Natural killer cell treated with Interleukin-12 subunit alpha and Interleukin-12 subunit beta and Interleukin-15 and Interleukin-18, amount 100 ng/mL, for 72 hours (primary cell): Measurements from ENCODE around the gene NBEA. TPM values are rescaled to one million over a fixed set of nuclear protein-coding genes. Genes with fewer than 3 reads are reported as not detected.

Source experiments
- ATAC-seq, 2 donors: fragments of 150-1000 bp; cut with Tn5 transposase in 1 of 2; sonication (Bioruptor Pico), chemical (Tn5 transposase) in 1 of 2; 2 replicates each; pipeline ENCODE4 v1.10.0; 2021
- DNase-seq: peaks from one replicate; pipeline ENCODE4 v3.0.0; 2022; ENCODE audit warnings: low spot score
- H3K27ac Mint-ChIP-seq, 2 donors: 1 replicate in 1 of 2; 2 replicates in 1 of 2; pipeline ENCODE4 v1.8.0; 2022; ENCODE audit warnings: mixed read lengths in 2 of 2, mild to moderate bottlenecking in 1 of 2, moderate library complexity in 1 of 2
- H3K27me3 Mint-ChIP-seq, 2 donors: 1 replicate in 1 of 2; 2 replicates in 1 of 2; pipeline ENCODE4 v1.8.0; 2022; ENCODE audit warnings: mixed read lengths in 2 of 2
- H3K36me3 Mint-ChIP-seq: one replicate; pipeline ENCODE4 v1.8.0; 2022; ENCODE audit warnings: mixed read lengths
- H3K4me1 Mint-ChIP-seq, 2 donors: 1 replicate in 1 of 2; 2 replicates in 1 of 2; pipeline ENCODE4 v1.8.0; 2022; ENCODE audit warnings: low read depth in 2 of 2, mixed read lengths in 2 of 2, mild to moderate bottlenecking in 1 of 2
- H3K4me3 Mint-ChIP-seq: one replicate; pipeline ENCODE4 v1.8.0; 2022; ENCODE audit warnings: mixed read lengths
- H3K9me3 Mint-ChIP-seq: 2 replicates; pipeline ENCODE4 v1.8.0; 2022; ENCODE audit warnings: mixed read lengths
- total RNA-seq, 2 donors: library from RNA; stranded (reverse); gene quantifications; one replicate each; pipeline ENCODE4 v1.2.3, GENCODE V29; 2022

Gene NBEA
- total RNA-seq, 2 donors from 2014 or later, result 0.08 to 0.12 TPM

GRCh38 chr13:35598233-35598632, 656.2 kb downstream of the NBEA start:
- Mint-ChIP-seq H3K36me3 (no peaks in the 10 kb centered on the region), H3K27ac (no peak overlapping the region), H3K4me3 (no peak overlapping the region), H3K27me3 (no peaks in the 10 kb centered on the region), H3K4me1 (peaks cover 0 to 8% of the 10 kb centered on the region in 2 donors), H3K9me3 (no peaks in the 10 kb centered on the region)
- ATAC-seq (no peak), DNase-seq (no peak)

- Mint-ChIP-seq H3K4me1 (peaks cover 0 to 8% of the 10 kb centered on the region in 2 donors), H3K4me3 (no peak overlapping the region), H3K36me3 (no peaks in the 10 kb centered on the region), H3K9me3 (no peaks in the 10 kb centered on the region), H3K27ac (peak overlapping the region in 1 of 2 donors; percentile 52), H3K27me3 (no peaks in the 10 kb centered on the region)
- no peak for DNase-seq
- ATAC-seq, result no peak
Measured at GRCh38 chr13:35598790-35599369, 656.8 kb downstream of the NBEA start.

- Mint-ChIP-seq H3K4me1 (peaks cover 0 to 8% of the 10 kb centered on the region in 2 donors), H3K27me3 (no peaks in the 10 kb centered on the region), H3K27ac (peak overlapping the region in 1 of 2 donors; percentile 52), H3K36me3 (no peaks in the 10 kb centered on the region), H3K4me3 (no peak overlapping the region), H3K9me3 (no peaks in the 10 kb centered on the region)
- ATAC-seq (no peak), DNase-seq (no peak)
Measured at GRCh38 chr13:35599384-35599783, 657.3 kb downstream of the NBEA start.

DNA sequence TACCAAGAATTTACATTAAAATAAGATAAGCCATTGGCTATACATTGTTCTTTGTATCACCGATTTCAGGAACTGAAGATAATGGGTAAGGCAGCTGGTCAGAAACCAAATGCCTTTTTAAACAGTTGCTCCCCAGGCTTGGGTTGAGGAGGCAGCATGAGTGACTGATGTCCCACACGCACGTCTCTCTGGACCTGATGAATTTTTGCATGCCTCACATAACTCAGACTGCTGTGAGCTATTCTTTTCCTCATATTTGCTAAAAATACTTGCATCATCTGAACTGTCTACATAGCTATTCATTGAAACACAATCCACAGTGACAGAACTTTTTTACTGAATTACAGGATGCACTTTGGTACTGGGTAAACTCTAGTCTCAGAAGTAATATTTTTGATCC, 658.1 kb downstream of the NBEA start:
- H3K4me1 Mint-ChIP-seq, result peaks cover 0 to 8% of the 10 kb centered on the region in 2 donors
- no peaks in the 10 kb centered on the region for H3K36me3 Mint-ChIP-seq
- H3K27ac Mint-ChIP-seq, result no peak overlapping the region
- no peaks in the 10 kb centered on the region for H3K9me3 Mint-ChIP-seq
- DNase-seq, result no peak
- H3K27me3 Mint-ChIP-seq, result no peaks in the 10 kb centered on the region
- no peak for ATAC-seq
- no peak overlapping the region for H3K4me3 Mint-ChIP-seq

GRCh38 chr13:35603593-35604285, 661.7 kb downstream of the NBEA start:
- no peak for DNase-seq
- Mint-ChIP-seq H3K27me3 (no peaks in the 10 kb centered on the region), H3K9me3 (no peaks in the 10 kb centered on the region)

GRCh38 chr13:35614666-35615065, 672.6 kb downstream of the NBEA start:
- no peaks in the 10 kb centered on the region for H3K27me3 Mint-ChIP-seq
- no peaks in the 10 kb centered on the region for H3K36me3 Mint-ChIP-seq
- peaks cover 0 to 12% of the 10 kb centered on the region in 2 donors for H3K4me1 Mint-ChIP-seq
- H3K9me3 Mint-ChIP-seq, result no peaks in the 10 kb centered on the region
- H3K4me3 Mint-ChIP-seq, result no peak overlapping the region
- ATAC-seq, result no peak
- DNase-seq, result no peak
- H3K27ac Mint-ChIP-seq, result no peak overlapping the region

More at GRCh38 chr13:35603593-35604285, 661.7 kb downstream of the NBEA start:
- Mint-ChIP-seq H3K36me3 (no peaks in the 10 kb centered on the region), H3K27ac (no peak overlapping the region), H3K4me1 (peaks cover 0 to 7% of the 10 kb centered on the region in 2 donors), H3K4me3 (no peak overlapping the region)
- no peak for ATAC-seq

- Mint-ChIP-seq H3K9me3 (peaks cover 9% of the 10 kb centered on the region), H3K4me1 (peaks cover 23 to 37% of the 10 kb centered on the region in 2 donors), H3K27me3 (no peaks in the 10 kb centered on the region), H3K4me3 (no peak overlapping the region), H3K36me3 (no peaks in the 10 kb centered on the region), H3K27ac (peak overlapping the region in 1 of 2 donors; percentile 24)
- ATAC-seq (no peak), DNase-seq (no peak)
Measured at GRCh38 chr13:35617420-35617819, 675.4 kb downstream of the NBEA start.

GRCh38 chr13:35618565-35619083, 676.6 kb downstream of the NBEA start:
- H3K9me3 Mint-ChIP-seq, result peaks cover 9% of the 10 kb centered on the region
- ATAC-seq (no peak), DNase-seq (no peak)
- no peaks in the 10 kb centered on the region for H3K36me3 Mint-ChIP-seq
- H3K4me3 Mint-ChIP-seq, result no peak overlapping the region
- H3K4me1 Mint-ChIP-seq, result peaks cover 23 to 37% of the 10 kb centered on the region in 2 donors
- H3K27me3 Mint-ChIP-seq, result no peaks in the 10 kb centered on the region
- no peak overlapping the region for H3K27ac Mint-ChIP-seq

GRCh38 chr13:35621989-35622388, 679.9 kb downstream of the NBEA start:
- no peaks in the 10 kb centered on the region for H3K36me3 Mint-ChIP-seq
- no peak for DNase-seq
- peak overlapping the region; percentile 62 for H3K4me3 Mint-ChIP-seq
- peaks cover 23 to 32% of the 10 kb centered on the region in 2 donors for H3K4me1 Mint-ChIP-seq
- H3K27ac Mint-ChIP-seq, result peak overlapping the region; percentile 86 to 93
- H3K27me3 Mint-ChIP-seq, result no peaks in the 10 kb centered on the region
- H3K9me3 Mint-ChIP-seq, result peaks cover 9% of the 10 kb centered on the region
- peak; percentile 73 to 95 for ATAC-seq

GRCh38 chr13:35629026-35629425, 687.0 kb downstream of the NBEA start:
- ATAC-seq, result no peak
- no peak overlapping the region for H3K27ac Mint-ChIP-seq
- DNase-seq, result no peak
- H3K4me1 Mint-ChIP-seq, result peaks cover 0 to 2% of the 10 kb centered on the region in 2 donors
- H3K36me3 Mint-ChIP-seq, result no peaks in the 10 kb centered on the region
- no peak overlapping the region for H3K4me3 Mint-ChIP-seq
- H3K27me3 Mint-ChIP-seq, result no peaks in the 10 kb centered on the region
- no peaks in the 10 kb centered on the region for H3K9me3 Mint-ChIP-seq

- peak in 1 of 2 donors; percentile 63 for ATAC-seq
- Mint-ChIP-seq H3K36me3 (no peaks in the 10 kb centered on the region), H3K9me3 (no peaks in the 10 kb centered on the region), H3K27ac (no peak overlapping the region), H3K4me1 (peaks cover 0 to 2% of the 10 kb centered on the region in 2 donors), H3K27me3 (no peaks in the 10 kb centered on the region), H3K4me3 (no peak overlapping the region)
- DNase-seq, result no peak
Measured at GRCh38 chr13:35630551-35631275, 688.6 kb downstream of the NBEA start.

DNA sequence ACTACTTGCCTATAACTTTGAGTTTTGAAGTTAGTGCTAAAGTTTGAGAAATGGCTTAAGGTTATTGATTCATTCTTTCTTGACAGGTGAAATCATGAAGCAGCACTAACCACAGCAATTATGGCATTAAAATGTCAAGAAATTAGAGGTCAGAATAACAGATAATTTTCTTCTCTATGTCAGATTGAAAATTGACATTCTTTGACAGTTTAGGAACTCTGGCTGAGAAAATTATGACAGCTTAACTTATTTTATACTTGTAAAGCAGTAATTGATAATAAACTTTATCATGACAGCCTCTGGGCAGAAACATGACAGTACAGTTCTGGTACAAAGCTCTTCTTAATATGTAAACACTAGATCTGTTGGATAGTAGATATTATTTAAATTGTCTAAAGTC, 689.6 kb downstream of the NBEA start:
- Mint-ChIP-seq H3K4me3 (no peak overlapping the region), H3K27me3 (no peaks in the 10 kb centered on the region), H3K4me1 (peaks cover 0 to 2% of the 10 kb centered on the region in 2 donors), H3K27ac (no peak overlapping the region), H3K9me3 (no peaks in the 10 kb centered on the region), H3K36me3 (no peaks in the 10 kb centered on the region)
- DNase-seq (no peak), ATAC-seq (no peak)

- H3K27ac Mint-ChIP-seq, result no peak overlapping the region
- DNase-seq (no peak), ATAC-seq (no peak)
- no peaks in the 10 kb centered on the region for H3K4me1 Mint-ChIP-seq
- no peaks in the 10 kb centered on the region for H3K9me3 Mint-ChIP-seq
- H3K36me3 Mint-ChIP-seq, result no peaks in the 10 kb centered on the region
- H3K27me3 Mint-ChIP-seq, result peaks cover 8% of the 10 kb centered on the region in 2 donors
- H3K4me3 Mint-ChIP-seq, result no peak overlapping the region
Measured at GRCh38 chr13:35643625-35644024, 701.6 kb downstream of the NBEA start.
